ENCODE results near the gene SHROOM3.
A peak's percentile ranks its signal among the peaks of the same experiment; 100 is the strongest.

DNA sequence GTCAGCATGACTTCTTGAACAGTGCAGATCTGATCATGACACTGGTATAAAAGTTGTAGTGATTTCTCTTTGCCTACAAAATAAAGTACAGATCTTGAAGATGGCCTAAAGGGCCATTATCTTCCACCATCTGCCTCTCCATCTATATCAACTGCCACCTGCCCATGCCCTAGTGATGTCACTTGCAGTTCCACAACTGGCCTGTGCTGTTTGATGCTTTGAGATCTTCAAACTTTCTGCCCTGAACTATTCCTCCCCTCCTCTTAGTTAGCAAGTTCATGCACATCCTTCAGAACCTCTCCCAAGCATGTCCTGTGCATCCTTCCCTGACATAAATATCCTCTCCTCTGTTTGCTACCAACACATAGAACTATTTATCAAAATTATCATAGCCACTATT lies 245.9 kb downstream of the SHROOM3 start:
- TF ChIP-seq, protein P1, sequence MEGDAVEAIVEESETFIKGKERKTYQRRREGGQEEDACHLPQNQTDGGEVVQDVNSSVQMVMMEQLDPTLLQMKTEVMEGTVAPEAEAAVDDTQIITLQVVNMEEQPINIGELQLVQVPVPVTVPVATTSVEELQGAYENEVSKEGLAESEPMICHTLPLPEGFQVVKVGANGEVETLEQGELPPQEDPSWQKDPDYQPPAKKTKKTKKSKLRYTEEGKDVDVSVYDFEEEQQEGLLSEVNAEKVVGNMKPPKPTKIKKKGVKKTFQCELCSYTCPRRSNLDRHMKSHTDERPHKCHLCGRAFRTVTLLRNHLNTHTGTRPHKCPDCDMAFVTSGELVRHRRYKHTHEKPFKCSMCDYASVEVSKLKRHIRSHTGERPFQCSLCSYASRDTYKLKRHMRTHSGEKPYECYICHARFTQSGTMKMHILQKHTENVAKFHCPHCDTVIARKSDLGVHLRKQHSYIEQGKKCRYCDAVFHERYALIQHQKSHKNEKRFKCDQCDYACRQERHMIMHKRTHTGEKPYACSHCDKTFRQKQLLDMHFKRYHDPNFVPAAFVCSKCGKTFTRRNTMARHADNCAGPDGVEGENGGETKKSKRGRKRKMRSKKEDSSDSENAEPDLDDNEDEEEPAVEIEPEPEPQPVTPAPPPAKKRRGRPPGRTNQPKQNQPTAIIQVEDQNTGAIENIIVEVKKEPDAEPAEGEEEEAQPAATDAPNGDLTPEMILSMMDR (conservative IDR thresholded peaks at IDR 0.05; ENCODE audit: low read depth in 2 of 2): peak in 1 of 2 experiments; percentile 19; a peak in 1 of 4 replicates
- no peak for TF ChIP-seq EZH2 (IDR thresholded peaks at IDR 0.05; ENCODE audit: low read depth, unreplicated experiment)
- TF ChIP-seq CREB1 (CRISPR knock-in tag; IDR thresholded peaks at IDR 0.05; ENCODE audit: low read depth): no peak
- no peak for TF ChIP-seq POLR2AphosphoS5 (IDR thresholded peaks at IDR 0.05; ENCODE audit: low read depth)
- TF ChIP-seq EZH2phosphoT487 (IDR thresholded peaks at IDR 0.05; ENCODE audit: unreplicated experiment): no peak
- TF ChIP-seq, protein P2, sequence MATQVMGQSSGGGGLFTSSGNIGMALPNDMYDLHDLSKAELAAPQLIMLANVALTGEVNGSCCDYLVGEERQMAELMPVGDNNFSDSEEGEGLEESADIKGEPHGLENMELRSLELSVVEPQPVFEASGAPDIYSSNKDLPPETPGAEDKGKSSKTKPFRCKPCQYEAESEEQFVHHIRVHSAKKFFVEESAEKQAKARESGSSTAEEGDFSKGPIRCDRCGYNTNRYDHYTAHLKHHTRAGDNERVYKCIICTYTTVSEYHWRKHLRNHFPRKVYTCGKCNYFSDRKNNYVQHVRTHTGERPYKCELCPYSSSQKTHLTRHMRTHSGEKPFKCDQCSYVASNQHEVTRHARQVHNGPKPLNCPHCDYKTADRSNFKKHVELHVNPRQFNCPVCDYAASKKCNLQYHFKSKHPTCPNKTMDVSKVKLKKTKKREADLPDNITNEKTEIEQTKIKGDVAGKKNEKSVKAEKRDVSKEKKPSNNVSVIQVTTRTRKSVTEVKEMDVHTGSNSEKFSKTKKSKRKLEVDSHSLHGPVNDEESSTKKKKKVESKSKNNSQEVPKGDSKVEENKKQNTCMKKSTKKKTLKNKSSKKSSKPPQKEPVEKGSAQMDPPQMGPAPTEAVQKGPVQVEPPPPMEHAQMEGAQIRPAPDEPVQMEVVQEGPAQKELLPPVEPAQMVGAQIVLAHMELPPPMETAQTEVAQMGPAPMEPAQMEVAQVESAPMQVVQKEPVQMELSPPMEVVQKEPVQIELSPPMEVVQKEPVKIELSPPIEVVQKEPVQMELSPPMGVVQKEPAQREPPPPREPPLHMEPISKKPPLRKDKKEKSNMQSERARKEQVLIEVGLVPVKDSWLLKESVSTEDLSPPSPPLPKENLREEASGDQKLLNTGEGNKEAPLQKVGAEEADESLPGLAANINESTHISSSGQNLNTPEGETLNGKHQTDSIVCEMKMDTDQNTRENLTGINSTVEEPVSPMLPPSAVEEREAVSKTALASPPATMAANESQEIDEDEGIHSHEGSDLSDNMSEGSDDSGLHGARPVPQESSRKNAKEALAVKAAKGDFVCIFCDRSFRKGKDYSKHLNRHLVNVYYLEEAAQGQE (IDR thresholded peaks at IDR 0.05; ENCODE audit: unreplicated experiment): no peak
- TF ChIP-seq JUNB (IDR thresholded peaks at IDR 0.05; ENCODE audit: unreplicated experiment): no peak
- no peak for TF ChIP-seq ZNF331 (CRISPR knock-in tag; IDR thresholded peaks at IDR 0.05; ENCODE audit: low read depth)
- TF ChIP-seq, protein P3, sequence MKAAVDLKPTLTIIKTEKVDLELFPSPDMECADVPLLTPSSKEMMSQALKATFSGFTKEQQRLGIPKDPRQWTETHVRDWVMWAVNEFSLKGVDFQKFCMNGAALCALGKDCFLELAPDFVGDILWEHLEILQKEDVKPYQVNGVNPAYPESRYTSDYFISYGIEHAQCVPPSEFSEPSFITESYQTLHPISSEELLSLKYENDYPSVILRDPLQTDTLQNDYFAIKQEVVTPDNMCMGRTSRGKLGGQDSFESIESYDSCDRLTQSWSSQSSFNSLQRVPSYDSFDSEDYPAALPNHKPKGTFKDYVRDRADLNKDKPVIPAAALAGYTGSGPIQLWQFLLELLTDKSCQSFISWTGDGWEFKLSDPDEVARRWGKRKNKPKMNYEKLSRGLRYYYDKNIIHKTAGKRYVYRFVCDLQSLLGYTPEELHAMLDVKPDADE (IDR thresholded peaks at IDR 0.05): no peak
- TF ChIP-seq, protein P4, sequence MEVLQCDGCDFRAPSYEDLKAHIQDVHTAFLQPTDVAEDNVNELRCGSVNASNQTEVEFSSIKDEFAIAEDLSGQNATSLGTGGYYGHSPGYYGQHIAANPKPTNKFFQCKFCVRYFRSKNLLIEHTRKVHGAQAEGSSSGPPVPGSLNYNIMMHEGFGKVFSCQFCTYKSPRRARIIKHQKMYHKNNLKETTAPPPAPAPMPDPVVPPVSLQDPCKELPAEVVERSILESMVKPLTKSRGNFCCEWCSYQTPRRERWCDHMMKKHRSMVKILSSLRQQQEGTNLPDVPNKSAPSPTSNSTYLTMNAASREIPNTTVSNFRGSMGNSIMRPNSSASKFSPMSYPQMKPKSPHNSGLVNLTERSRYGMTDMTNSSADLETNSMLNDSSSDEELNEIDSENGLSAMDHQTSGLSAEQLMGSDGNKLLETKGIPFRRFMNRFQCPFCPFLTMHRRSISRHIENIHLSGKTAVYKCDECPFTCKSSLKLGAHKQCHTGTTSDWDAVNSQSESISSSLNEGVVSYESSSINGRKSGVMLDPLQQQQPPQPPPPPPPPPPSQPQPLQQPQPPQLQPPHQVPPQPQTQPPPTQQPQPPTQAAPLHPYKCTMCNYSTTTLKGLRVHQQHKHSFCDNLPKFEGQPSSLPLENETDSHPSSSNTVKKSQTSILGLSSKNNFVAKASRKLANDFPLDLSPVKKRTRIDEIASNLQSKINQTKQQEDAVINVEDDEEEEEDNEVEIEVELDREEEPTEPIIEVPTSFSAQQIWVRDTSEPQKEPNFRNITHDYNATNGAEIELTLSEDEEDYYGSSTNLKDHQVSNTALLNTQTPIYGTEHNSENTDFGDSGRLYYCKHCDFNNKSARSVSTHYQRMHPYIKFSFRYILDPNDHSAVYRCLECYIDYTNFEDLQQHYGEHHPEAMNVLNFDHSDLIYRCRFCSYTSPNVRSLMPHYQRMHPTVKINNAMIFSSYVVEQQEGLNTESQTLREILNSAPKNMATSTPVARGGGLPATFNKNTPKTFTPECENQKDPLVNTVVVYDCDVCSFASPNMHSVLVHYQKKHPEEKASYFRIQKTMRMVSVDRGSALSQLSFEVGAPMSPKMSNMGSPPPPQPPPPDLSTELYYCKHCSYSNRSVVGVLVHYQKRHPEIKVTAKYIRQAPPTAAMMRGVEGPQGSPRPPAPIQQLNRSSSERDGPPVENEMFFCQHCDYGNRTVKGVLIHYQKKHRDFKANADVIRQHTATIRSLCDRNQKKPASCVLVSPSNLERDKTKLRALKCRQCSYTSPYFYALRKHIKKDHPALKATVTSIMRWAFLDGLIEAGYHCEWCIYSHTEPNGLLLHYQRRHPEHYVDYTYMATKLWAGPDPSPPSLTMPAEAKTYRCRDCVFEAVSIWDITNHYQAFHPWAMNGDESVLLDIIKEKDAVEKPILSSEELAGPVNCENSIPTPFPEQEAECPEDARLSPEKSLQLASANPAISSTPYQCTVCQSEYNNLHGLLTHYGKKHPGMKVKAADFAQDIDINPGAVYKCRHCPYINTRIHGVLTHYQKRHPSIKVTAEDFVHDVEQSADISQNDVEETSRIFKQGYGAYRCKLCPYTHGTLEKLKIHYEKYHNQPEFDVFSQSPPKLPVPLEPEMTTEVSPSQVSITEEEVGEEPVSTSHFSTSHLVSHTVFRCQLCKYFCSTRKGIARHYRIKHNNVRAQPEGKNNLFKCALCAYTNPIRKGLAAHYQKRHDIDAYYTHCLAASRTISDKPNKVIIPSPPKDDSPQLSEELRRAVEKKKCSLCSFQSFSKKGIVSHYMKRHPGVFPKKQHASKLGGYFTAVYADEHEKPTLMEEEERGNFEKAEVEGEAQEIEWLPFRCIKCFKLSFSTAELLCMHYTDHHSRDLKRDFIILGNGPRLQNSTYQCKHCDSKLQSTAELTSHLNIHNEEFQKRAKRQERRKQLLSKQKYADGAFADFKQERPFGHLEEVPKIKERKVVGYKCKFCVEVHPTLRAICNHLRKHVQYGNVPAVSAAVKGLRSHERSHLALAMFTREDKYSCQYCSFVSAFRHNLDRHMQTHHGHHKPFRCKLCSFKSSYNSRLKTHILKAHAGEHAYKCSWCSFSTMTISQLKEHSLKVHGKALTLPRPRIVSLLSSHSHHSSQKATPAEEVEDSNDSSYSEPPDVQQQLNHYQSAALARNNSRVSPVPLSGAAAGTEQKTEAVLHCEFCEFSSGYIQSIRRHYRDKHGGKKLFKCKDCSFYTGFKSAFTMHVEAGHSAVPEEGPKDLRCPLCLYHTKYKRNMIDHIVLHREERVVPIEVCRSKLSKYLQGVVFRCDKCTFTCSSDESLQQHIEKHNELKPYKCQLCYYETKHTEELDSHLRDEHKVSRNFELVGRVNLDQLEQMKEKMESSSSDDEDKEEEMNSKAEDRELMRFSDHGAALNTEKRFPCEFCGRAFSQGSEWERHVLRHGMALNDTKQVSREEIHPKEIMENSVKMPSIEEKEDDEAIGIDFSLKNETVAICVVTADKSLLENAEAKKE (CRISPR knock-in tag; IDR thresholded peaks at IDR 0.05): no peak
- no peak for TF ChIP-seq NANOG (IDR thresholded peaks at IDR 0.05; ENCODE audit: borderline replicate concordance)
- no peak for TF ChIP-seq ZNF114 (CRISPR knock-in tag; IDR thresholded peaks at IDR 0.05)
- no peak for TF ChIP-seq STAT1 (IDR thresholded peaks at IDR 0.05; ENCODE audit: unreplicated experiment)

Measured in GM23338 (cell line).